GM23338 (cell line): ENCODE results near the gene PCSK5. TPM values are rescaled to one million over a fixed set of nuclear protein-coding genes. Genes with fewer than 3 reads are reported as not detected.

Experiments used
- ATAC-seq: fragments of 200-7000 bp; cut with Tn5 transposase; 3 replicates; pipeline ENCODE4 v1.9.1; 2020
- DNase-seq: peaks from one replicate; pipeline ENCODE4 v3.0.0-alpha.2; 2015; ENCODE audit warnings: low spot score
- H2AFZ ChIP-seq: fragments of 200-600 bp; sonication (generic); 2 replicates; pipeline ENCODE4 v1.8.0; 2016; ENCODE audit warnings: antibody characterized with exemption, mild to moderate bottlenecking, moderate library complexity
- H3F3A ChIP-seq: fragments of 200-600 bp; sonication (generic); replicated peaks from 2 replicates; pipeline ENCODE4 v1.8.0; 2017; ENCODE audit warnings: antibody characterized with exemption, mixed run types, low read depth
- H3K27ac ChIP-seq: fragments of 200-600 bp; sonication (generic); 2 replicates; pipeline ENCODE4 v1.6.1; 2016; ENCODE audit warnings: low read depth
- H3K27me3 ChIP-seq: fragments of 200-600 bp; sonication (generic); 2 replicates; pipeline ENCODE4 v1.8.0; 2016; ENCODE audit warnings: mild to moderate bottlenecking, mixed run types, moderate library complexity; ENCODE audit not compliant: insufficient read depth
- H3K36me3 ChIP-seq: fragments of 200-600 bp; sonication (generic); 2 replicates; pipeline ENCODE4 v1.8.0; 2016; ENCODE audit warnings: mild to moderate bottlenecking; ENCODE audit not compliant: insufficient read depth
- H3K4me1 ChIP-seq: fragments of 200-600 bp; sonication (generic); 2 replicates; pipeline ENCODE4 v1.8.0; 2016; ENCODE audit warnings: mild to moderate bottlenecking, moderate library complexity; ENCODE audit not compliant: insufficient read depth
- H3K4me2 ChIP-seq: fragments of 200-600 bp; sonication (generic); 2 replicates; pipeline ENCODE4 v1.7.1; 2017; ENCODE audit warnings: mixed run types
- H3K4me3 ChIP-seq: fragments of 200-600 bp; sonication (generic); 2 replicates; pipeline ENCODE4 v1.6.1; 2016; ENCODE audit warnings: mixed run types
- H3K79me2 ChIP-seq: fragments of 200-600 bp; sonication (generic); replicated peaks from 2 replicates; pipeline ENCODE4 v1.8.0; 2017; ENCODE audit warnings: mild to moderate bottlenecking; ENCODE audit not compliant: insufficient read depth
- H3K9me2 ChIP-seq: fragments of 200-600 bp; sonication (generic); 2 replicates; pipeline ENCODE4 v1.8.0; 2017; ENCODE audit not compliant: insufficient read depth
- H4K20me1 ChIP-seq: fragments of 200-600 bp; sonication (generic); replicated peaks from 2 replicates; pipeline ENCODE4 v1.8.0; 2017; ENCODE audit warnings: mild to moderate bottlenecking; ENCODE audit not compliant: insufficient read depth
- H3K27ac Mint-ChIP-seq: 2 replicates; pipeline ENCODE4 v1.8.0; 2020; ENCODE audit warnings: inconsistent platforms, mild to moderate bottlenecking, moderate library complexity, mixed read lengths
- H3K27me3 Mint-ChIP-seq: 3 replicates; pipeline ENCODE4 v1.8.0; 2022; ENCODE audit warnings: low read depth, mild to moderate bottlenecking, moderate library complexity, mixed read lengths, inconsistent platforms; ENCODE audit not compliant: insufficient read depth, poor library complexity
- H3K36me3 Mint-ChIP-seq: 3 replicates; pipeline ENCODE4 v1.8.0; 2021; ENCODE audit warnings: low read depth, mild to moderate bottlenecking, inconsistent platforms, moderate library complexity, mixed read lengths
- H3K4me1 Mint-ChIP-seq: 3 replicates; pipeline ENCODE4 v1.8.0; 2020; ENCODE audit warnings: mild to moderate bottlenecking, inconsistent platforms, mixed read lengths
- H3K4me3 Mint-ChIP-seq: 3 replicates; pipeline ENCODE4 v1.8.0; 2021; ENCODE audit warnings: moderate library complexity, mild to moderate bottlenecking, inconsistent platforms, mixed read lengths
- H3K9me3 Mint-ChIP-seq: 3 replicates; pipeline ENCODE4 v1.8.0; 2020; ENCODE audit warnings: moderate library complexity, mild to moderate bottlenecking, inconsistent platforms, mixed read lengths
- CREB1 ChIP-seq: fragments of 250-450 bp; sonication (Bioruptor Pico); IDR thresholded peaks from 2 replicates; pipeline ENCODE4 v1.5.0; 2020; ENCODE audit warnings: low read depth, mild to moderate bottlenecking, moderate library complexity
- CTCF ChIP-seq, 2 experiments: fragments of 200-600 bp in 1 of 2; sonication (generic) in 1 of 2; conservative IDR thresholded peaks; 2 replicates each; pipeline versions ENCODE4 v1.5.1 to v1.6.1; 2016 to 2017; ENCODE audit warnings: antibody characterized with exemption in 2 of 2, low read depth in 2 of 2, mild to moderate bottlenecking in 2 of 2, moderate library complexity in 1 of 2
- EZH2 ChIP-seq: fragments of 200-600 bp; sonication (generic); IDR thresholded peaks from one replicate; pipeline ENCODE4 v1.8.0; 2017; ENCODE audit warnings: antibody characterized with exemption, mild to moderate bottlenecking, low read depth; ENCODE audit not compliant: unreplicated experiment
- EZH2phosphoT487 ChIP-seq: fragments of 200-600 bp; sonication (generic); IDR thresholded peaks from one replicate; pipeline ENCODE4 v1.8.1; 2018; ENCODE audit warnings: antibody characterized with exemption; ENCODE audit not compliant: unreplicated experiment
- JUNB ChIP-seq: IDR thresholded peaks from one replicate; pipeline ENCODE4 v1.6.1; 2016; ENCODE audit warnings: antibody characterized with exemption; ENCODE audit not compliant: unreplicated experiment
- NANOG ChIP-seq: IDR thresholded peaks from 2 replicates; pipeline ENCODE4 v1.6.1; 2016; ENCODE audit warnings: antibody characterized with exemption, borderline replicate concordance
- POLR2AphosphoS5 ChIP-seq: IDR thresholded peaks from 2 replicates; pipeline ENCODE4 v1.6.1; 2016; ENCODE audit warnings: antibody characterized with exemption, low read depth
- REST ChIP-seq: IDR thresholded peaks from one replicate; pipeline ENCODE4 v1.6.1; 2018; ENCODE audit warnings: antibody characterized with exemption; ENCODE audit not compliant: unreplicated experiment
- STAT1 ChIP-seq: IDR thresholded peaks from one replicate; pipeline ENCODE4 v1.6.1; 2016; ENCODE audit warnings: antibody characterized with exemption; ENCODE audit not compliant: unreplicated experiment
- ZNF114 ChIP-seq: fragments of 250-450 bp; sonication (Bioruptor Pico); IDR thresholded peaks from 2 replicates; pipeline ENCODE4 v1.5.0; 2020; ENCODE audit warnings: mild to moderate bottlenecking, moderate library complexity
- ZNF331 ChIP-seq: fragments of 250-450 bp; sonication (Bioruptor Pico); IDR thresholded peaks from 2 replicates; pipeline ENCODE4 v1.5.0; 2020; ENCODE audit warnings: low read depth, mild to moderate bottlenecking, moderate library complexity
- polyA plus RNA-seq: library from polyadenylated mRNA; unstranded; fragments of >200 nt; fragmentation: Nextera tagmentation; extraction: Ambion mirVana; gene quantifications from 2 replicates; pipeline ENCODE4 v1.2.1, GENCODE V29; 2016
- total RNA-seq: library from RNA; depleted of rRNA; stranded (reverse); fragments of >200 nt; shearing (Covaris generic); gene quantifications from 2 replicates; pipeline ENCODE4 v1.2.3, GENCODE V29; 2014
- TF ChIP-seq, protein P1 (sequence below): IDR thresholded peaks from 2 replicates; pipeline ENCODE4 v1.6.1; 2016; ENCODE audit warnings: antibody characterized with exemption
- TF ChIP-seq, protein P2 (sequence below): fragments of 250-450 bp; sonication (Bioruptor Pico); IDR thresholded peaks from 2 replicates; pipeline ENCODE4 v1.5.0; 2020; ENCODE audit warnings: mild to moderate bottlenecking, moderate library complexity

The PCSK5 gene
- total and polyA plus RNA-seq, 2 experiments from 2014 or later: 12.3 to 34.8 TPM

DNA sequence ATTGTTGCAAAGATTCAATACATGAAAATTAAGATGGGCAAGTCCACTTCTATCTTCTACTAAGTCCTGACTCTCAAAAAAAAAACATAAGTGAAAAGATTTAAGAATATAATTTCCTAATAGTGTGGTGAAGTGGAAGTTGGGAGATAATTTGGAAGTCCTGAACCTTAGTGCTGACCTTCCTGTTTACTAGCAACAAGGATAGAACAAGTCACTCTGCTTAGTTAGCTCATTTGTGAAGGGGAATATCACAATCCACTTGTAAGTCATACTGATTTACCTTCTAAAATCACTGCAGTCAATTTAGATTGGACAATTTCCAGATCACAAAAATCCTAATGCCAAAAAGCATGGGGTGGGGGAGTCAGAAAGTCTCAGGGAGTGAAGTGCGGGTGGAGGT, 43.4 kb upstream of the PCSK5 start:
- Histone ChIP-seq H3K27ac (no peak overlapping the region), H3K36me3 (no peaks in the 10 kb centered on the region), H3K4me3 (no peak overlapping the region), H3F3A (no peaks in the 10 kb centered on the region), H3K79me2 (no peaks in the 10 kb centered on the region), H3K4me1 (no peaks in the 10 kb centered on the region), H4K20me1 (no peaks in the 10 kb centered on the region), H3K27me3 (no peaks in the 10 kb centered on the region), H2AFZ (no peak overlapping the region), H3K4me2 (no peak overlapping the region), H3K9me2 (no peaks in the 10 kb centered on the region; the same call in 1 of the 2 replicates)
- Mint-ChIP-seq H3K4me3 (no peak overlapping the region), H3K9me3 (no peaks in the 10 kb centered on the region), H3K4me1 (0 out of 3 replicates have a peak, but pooled peaks cover 4% of the 10 kb centered on the region), H3K27ac (no peak overlapping the region), H3K27me3 (peaks cover 2% of the 10 kb centered on the region), H3K36me3 (no peaks in the 10 kb centered on the region)
- TF ChIP-seq CREB1 (CRISPR knock-in tag) (no peak), EZH2phosphoT487 (no peak), NANOG (no peak), CTCF (conservative IDR thresholded peaks at IDR 0.05; ENCODE audit: low read depth in 2 of 2) (no peak), ZNF331 (CRISPR knock-in tag) (no peak), STAT1 (no peak), JUNB (no peak), ZNF114 (CRISPR knock-in tag) (no peak), EZH2 (no peak), POLR2AphosphoS5 (no peak), REST (no peak)
- TF ChIP-seq, protein P1, sequence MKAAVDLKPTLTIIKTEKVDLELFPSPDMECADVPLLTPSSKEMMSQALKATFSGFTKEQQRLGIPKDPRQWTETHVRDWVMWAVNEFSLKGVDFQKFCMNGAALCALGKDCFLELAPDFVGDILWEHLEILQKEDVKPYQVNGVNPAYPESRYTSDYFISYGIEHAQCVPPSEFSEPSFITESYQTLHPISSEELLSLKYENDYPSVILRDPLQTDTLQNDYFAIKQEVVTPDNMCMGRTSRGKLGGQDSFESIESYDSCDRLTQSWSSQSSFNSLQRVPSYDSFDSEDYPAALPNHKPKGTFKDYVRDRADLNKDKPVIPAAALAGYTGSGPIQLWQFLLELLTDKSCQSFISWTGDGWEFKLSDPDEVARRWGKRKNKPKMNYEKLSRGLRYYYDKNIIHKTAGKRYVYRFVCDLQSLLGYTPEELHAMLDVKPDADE: no peak
- TF ChIP-seq, protein P2, sequence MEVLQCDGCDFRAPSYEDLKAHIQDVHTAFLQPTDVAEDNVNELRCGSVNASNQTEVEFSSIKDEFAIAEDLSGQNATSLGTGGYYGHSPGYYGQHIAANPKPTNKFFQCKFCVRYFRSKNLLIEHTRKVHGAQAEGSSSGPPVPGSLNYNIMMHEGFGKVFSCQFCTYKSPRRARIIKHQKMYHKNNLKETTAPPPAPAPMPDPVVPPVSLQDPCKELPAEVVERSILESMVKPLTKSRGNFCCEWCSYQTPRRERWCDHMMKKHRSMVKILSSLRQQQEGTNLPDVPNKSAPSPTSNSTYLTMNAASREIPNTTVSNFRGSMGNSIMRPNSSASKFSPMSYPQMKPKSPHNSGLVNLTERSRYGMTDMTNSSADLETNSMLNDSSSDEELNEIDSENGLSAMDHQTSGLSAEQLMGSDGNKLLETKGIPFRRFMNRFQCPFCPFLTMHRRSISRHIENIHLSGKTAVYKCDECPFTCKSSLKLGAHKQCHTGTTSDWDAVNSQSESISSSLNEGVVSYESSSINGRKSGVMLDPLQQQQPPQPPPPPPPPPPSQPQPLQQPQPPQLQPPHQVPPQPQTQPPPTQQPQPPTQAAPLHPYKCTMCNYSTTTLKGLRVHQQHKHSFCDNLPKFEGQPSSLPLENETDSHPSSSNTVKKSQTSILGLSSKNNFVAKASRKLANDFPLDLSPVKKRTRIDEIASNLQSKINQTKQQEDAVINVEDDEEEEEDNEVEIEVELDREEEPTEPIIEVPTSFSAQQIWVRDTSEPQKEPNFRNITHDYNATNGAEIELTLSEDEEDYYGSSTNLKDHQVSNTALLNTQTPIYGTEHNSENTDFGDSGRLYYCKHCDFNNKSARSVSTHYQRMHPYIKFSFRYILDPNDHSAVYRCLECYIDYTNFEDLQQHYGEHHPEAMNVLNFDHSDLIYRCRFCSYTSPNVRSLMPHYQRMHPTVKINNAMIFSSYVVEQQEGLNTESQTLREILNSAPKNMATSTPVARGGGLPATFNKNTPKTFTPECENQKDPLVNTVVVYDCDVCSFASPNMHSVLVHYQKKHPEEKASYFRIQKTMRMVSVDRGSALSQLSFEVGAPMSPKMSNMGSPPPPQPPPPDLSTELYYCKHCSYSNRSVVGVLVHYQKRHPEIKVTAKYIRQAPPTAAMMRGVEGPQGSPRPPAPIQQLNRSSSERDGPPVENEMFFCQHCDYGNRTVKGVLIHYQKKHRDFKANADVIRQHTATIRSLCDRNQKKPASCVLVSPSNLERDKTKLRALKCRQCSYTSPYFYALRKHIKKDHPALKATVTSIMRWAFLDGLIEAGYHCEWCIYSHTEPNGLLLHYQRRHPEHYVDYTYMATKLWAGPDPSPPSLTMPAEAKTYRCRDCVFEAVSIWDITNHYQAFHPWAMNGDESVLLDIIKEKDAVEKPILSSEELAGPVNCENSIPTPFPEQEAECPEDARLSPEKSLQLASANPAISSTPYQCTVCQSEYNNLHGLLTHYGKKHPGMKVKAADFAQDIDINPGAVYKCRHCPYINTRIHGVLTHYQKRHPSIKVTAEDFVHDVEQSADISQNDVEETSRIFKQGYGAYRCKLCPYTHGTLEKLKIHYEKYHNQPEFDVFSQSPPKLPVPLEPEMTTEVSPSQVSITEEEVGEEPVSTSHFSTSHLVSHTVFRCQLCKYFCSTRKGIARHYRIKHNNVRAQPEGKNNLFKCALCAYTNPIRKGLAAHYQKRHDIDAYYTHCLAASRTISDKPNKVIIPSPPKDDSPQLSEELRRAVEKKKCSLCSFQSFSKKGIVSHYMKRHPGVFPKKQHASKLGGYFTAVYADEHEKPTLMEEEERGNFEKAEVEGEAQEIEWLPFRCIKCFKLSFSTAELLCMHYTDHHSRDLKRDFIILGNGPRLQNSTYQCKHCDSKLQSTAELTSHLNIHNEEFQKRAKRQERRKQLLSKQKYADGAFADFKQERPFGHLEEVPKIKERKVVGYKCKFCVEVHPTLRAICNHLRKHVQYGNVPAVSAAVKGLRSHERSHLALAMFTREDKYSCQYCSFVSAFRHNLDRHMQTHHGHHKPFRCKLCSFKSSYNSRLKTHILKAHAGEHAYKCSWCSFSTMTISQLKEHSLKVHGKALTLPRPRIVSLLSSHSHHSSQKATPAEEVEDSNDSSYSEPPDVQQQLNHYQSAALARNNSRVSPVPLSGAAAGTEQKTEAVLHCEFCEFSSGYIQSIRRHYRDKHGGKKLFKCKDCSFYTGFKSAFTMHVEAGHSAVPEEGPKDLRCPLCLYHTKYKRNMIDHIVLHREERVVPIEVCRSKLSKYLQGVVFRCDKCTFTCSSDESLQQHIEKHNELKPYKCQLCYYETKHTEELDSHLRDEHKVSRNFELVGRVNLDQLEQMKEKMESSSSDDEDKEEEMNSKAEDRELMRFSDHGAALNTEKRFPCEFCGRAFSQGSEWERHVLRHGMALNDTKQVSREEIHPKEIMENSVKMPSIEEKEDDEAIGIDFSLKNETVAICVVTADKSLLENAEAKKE (CRISPR knock-in tag): no peak
- ATAC-seq (no peak), DNase-seq (no peak)
